GM13976 (cell line): ENCODE data around the gene OR52K2.
"Not testable (repeated sequence)": the region's sequence is repeated elsewhere in the genome, so short reads cannot be mapped to it uniquely, and the experiment has no call there.

Experiments used
- DNase-seq: peaks from one replicate; pipeline ENCODE4 v3.0.0; 2012; ENCODE audit warnings: low spot score
- CTCF ChIP-seq: IDR thresholded peaks from 2 replicates; pipeline ENCODE4 v1.5.1; 2012; ENCODE audit warnings: borderline replicate concordance, mild to moderate bottlenecking; ENCODE audit not compliant: insufficient read depth; ENCODE audit errors: extremely low read depth, missing control alignments, control extremely low read depth
- in situ Hi-C: fragments of 300-500 bp; cut with MboI; formaldehyde crosslinking; loops from one replicate; pipeline ENCODE4 v1.12.0; 2022; ENCODE audit warnings: low sequenced_read_pairs, mixed read lengths, inconsistent platforms; ENCODE audit not compliant: unreplicated experiment

Gene OR52K2

GRCh38 chr11:4448995-4449394, at the start of gene OR52K2:
TSS of gene OR52K2 (plus strand) at chr11:4449295. CDS start at chr11:4449340, 45 bp downstream.
- TF ChIP-seq CTCF = no peak
- in situ Hi-C loops = no loop called here
- DNase-seq = no peak

- DNase-seq, in situ Hi-C loops: not testable (repeated sequence)
Observed at GRCh38 chr11:4406206-4406605, 42.9 kb upstream of the OR52K2 start.

DNA sequence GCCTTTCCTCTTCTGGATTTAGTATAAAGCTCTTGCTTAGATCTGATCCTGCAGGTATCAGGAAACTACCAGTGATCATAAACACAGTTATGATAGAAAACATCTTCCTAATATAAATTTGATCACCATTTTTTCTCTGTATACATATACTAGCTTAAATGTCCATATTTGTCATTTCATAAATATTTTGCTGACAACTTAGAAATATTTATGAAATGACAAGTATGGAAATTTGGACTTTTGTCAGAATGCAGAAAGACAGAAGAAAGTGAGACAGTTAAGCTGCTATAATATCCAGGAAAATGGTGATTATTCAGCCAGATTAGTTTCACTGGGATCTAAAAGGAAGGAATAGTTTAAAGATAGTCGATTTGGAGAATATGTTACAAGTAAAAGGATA, 32.8 kb upstream of the OR52K2 start:
- TF ChIP-seq CTCF = no peak
- in situ Hi-C loops = no loop called here
- DNase-seq = no peak

GRCh38 chr11:4416816-4417215, 32.3 kb upstream of the OR52K2 start:
- DNase-seq = no peak
- in situ Hi-C loops = no loop called here
- no peak for TF ChIP-seq CTCF

DNA sequence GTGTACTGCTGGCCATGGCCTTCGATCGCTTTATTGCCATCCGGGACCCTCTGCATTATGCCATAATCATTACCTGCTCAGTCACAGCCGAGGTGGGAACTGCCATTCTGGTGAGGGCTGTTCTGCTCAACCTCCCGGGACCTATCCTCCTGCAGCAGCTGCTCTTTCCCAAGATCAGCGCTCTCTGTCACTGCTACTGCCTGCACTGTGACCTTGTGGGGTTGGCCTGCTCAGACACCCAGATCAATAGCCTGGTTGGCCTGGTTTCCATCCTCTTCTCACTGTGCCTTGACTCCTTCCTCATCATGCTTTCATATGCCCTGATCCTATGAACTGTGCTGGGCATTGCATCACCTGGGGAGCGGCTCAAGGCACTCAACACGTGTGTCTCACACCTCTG, 30.7 kb upstream of the OR52K2 start:
- no peak for TF ChIP-seq CTCF
- no peak for DNase-seq
- in situ Hi-C loops = no loop called here

DNA sequence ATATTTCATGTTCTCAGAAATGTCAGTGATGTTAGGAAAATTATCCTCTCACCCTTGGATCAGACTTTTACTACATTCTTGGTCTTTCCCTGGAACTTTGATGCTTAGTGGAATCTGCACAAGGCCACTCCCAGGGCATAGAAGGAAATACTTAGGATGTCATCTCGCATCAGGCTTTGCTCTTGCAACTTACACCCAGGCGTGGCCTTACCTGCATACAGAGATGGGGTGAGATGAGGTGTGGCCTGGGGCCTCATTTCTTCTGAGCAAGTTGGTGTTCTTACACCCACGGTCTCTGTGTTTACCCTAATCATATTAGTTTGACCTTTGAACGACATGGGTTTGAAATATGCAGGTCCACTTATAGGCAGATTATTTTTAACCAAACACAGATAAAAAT, 19.0 kb upstream of the OR52K2 start:
- no peak for TF ChIP-seq CTCF
- in situ Hi-C loops = no loop called here
- DNase-seq = no peak

DNA sequence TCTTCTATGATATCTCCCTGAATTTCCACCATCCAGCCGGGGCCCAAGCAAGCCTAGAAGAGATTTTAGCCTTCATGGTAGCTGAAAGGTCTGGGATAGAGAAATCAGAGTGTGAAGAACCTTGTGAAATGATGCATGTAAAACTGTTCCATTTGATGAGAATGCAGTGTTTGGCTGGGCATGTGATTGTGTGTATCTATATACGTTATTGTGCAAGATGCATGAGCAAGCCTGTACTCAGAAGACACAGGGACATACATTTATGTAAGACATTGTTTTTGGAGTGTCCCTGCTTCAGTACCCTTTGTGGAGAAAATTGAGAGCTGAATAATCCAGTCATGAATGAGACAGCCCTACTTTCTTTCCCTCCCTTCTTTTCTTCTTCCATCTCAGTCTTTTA, 15.2 kb upstream of the OR52K2 start:
- DNase-seq = no peak
- in situ Hi-C loops = no loop called here
- TF ChIP-seq CTCF = no peak
